ENCODE measurements around the gene CHST7. TPM values are rescaled to one million over a fixed set of nuclear protein-coding genes. Genes with fewer than 3 reads are reported as not detected.

Gene CHST7
- total and polyA plus RNA-seq, 2 of the 13 experiments (the other 11 are each of a cell fraction or from before 2014, with no cell fraction given): 2.4 to 5.2 TPM

GRCh38 chrX:46636223-46636622 lies 62.7 kb downstream of the CHST7 start:
- Histone ChIP-seq H2AFZ (ENCODE audit: low read length) (no peak overlapping the region), H4K20me1 (ENCODE audit: insufficient read depth, low read length) (no peaks in the 10 kb centered on the region), H3K4me3 (replicated peaks in 1 of 3; ENCODE audit: insufficient read depth in 1 of 3, low read depth in 2 of 3, low read length in 3 of 3) (no peak overlapping the region), H3K27me3 (ENCODE audit: control insufficient read depth in 1 of 2, insufficient read depth in 2 of 2, low read length in 2 of 2) (no peaks in the 10 kb centered on the region), H3K9ac (ENCODE audit: insufficient read depth, low read depth, low read length) (no peak overlapping the region), H3K79me2 (ENCODE audit: insufficient read depth, low read length) (no peaks in the 10 kb centered on the region), H3K4me2 (ENCODE audit: low read depth, low read length) (no peak overlapping the region), H3K36me3 (replicated peaks in 1 of 2; ENCODE audit: control insufficient read depth in 1 of 2, insufficient read depth in 2 of 2, low read length in 2 of 2) (no peaks in the 10 kb centered on the region), H3K9me3 (ENCODE audit: low read length) (no peaks in the 10 kb centered on the region), H3K4me1 (ENCODE audit: insufficient read depth, low read length) (no peaks in the 10 kb centered on the region), H3K27ac (ENCODE audit: extremely low read length, insufficient read depth, low read length) (no peak overlapping the region)
- DNase-seq (ENCODE audit: low spot score) (no peak), FAIRE-seq (no peak), ATAC-seq (no peak)
- ChIA-PET POLR2A (no interaction called here), CTCF (ENCODE audit: low intra/inter-chr PET ratio, low total read pairs) (no interaction called here)
- no peak for TF ChIP-seq ZNF207 (IDR thresholded peaks at IDR 0.05; ENCODE audit: borderline replicate concordance)
- TF ChIP-seq REST (IDR thresholded peaks at IDR 0.05; ENCODE audit: borderline replicate concordance in 1 of 2, low read depth in 1 of 2, low read length in 2 of 2): no peak
- TF ChIP-seq ZNF558 (CRISPR knock-in tag; IDR thresholded peaks at IDR 0.05; ENCODE audit: borderline replicate concordance): no peak
- no peak for TF ChIP-seq ZNF138 (CRISPR knock-in tag; IDR thresholded peaks at IDR 0.05; ENCODE audit: low read depth)
- BruUV-seq (replicated peaks): no TSS peak
- 95% methylated on average over 2 of the region's 6 CpGs for WGBS (ENCODE audit: low lambda C conversion rate)
- intact Hi-C loops (cut with micrococcal nuclease; ENCODE audit: unreplicated experiment) (no loop called here), in situ Hi-C loops (cut with HindIII; ENCODE audit: extremely low pct_ligation_motif_present, low pct_unique_long_range_greater_than_20kb) (no loop called here)

GRCh38 chrX:46637938-46638337 lies 64.4 kb downstream of the CHST7 start:
- BruUV-seq (replicated peaks): no TSS peak
- H2AFZ ChIP-seq (ENCODE audit: low read length): no peak overlapping the region
- H3K9me3 ChIP-seq (ENCODE audit: low read length): no peaks in the 10 kb centered on the region
- no peaks in the 10 kb centered on the region for H3K4me1 ChIP-seq (ENCODE audit: insufficient read depth, low read length)
- no peak overlapping the region for H3K4me2 ChIP-seq (ENCODE audit: low read depth, low read length)
- ATAC-seq (no peak), FAIRE-seq (no peak), DNase-seq (ENCODE audit: low spot score) (no peak)
- no peaks in the 10 kb centered on the region for H3K36me3 ChIP-seq (replicated peaks in 1 of 2; ENCODE audit: control insufficient read depth in 1 of 2, insufficient read depth in 2 of 2, low read length in 2 of 2)
- no peaks in the 10 kb centered on the region for H4K20me1 ChIP-seq (ENCODE audit: insufficient read depth, low read length)
- H3K79me2 ChIP-seq (ENCODE audit: insufficient read depth, low read length): no peaks in the 10 kb centered on the region
- H3K9ac ChIP-seq (ENCODE audit: insufficient read depth, low read depth, low read length): no peak overlapping the region
- in situ Hi-C loops (cut with HindIII; ENCODE audit: extremely low pct_ligation_motif_present, low pct_unique_long_range_greater_than_20kb): no loop called here
- intact Hi-C loops (cut with micrococcal nuclease; ENCODE audit: unreplicated experiment): no loop called here
- H3K4me3 ChIP-seq (replicated peaks in 1 of 3; ENCODE audit: insufficient read depth in 1 of 3, low read depth in 2 of 3, low read length in 3 of 3): no peak overlapping the region
- no peaks in the 10 kb centered on the region for H3K27me3 ChIP-seq (ENCODE audit: control insufficient read depth in 1 of 2, insufficient read depth in 2 of 2, low read length in 2 of 2)
- H3K27ac ChIP-seq (ENCODE audit: extremely low read length, insufficient read depth, low read length): no peak overlapping the region
- ChIA-PET POLR2A (no interaction called here), CTCF (ENCODE audit: low intra/inter-chr PET ratio, low total read pairs) (no interaction called here)
- WGBS (ENCODE audit: low lambda C conversion rate): 50% methylated on average over 2 of the region's 2 CpGs
- no peak for TF ChIP-seq KIAA2018 (CRISPR knock-in tag; IDR thresholded peaks at IDR 0.05; ENCODE audit: borderline replicate concordance)
- TF ChIP-seq NCOA2 (CRISPR knock-in tag; IDR thresholded peaks at IDR 0.05): no peak
- no peak for TF ChIP-seq MYC (CRISPR knock-in tag; IDR thresholded peaks at IDR 0.05; ENCODE audit: borderline replicate concordance)

Data from HepG2 (cell line).